Activated T-helper 17 cell treated with anti-CD3 and anti-CD28 coated beads, Interleukin-2, amount 50 U/mL, for 72 hours (primary cell): ENCODE measurements around the gene RALBP1. TPM values are rescaled to one million over a fixed set of nuclear protein-coding genes. Genes with fewer than 3 reads are reported as not detected.

Experiments used
- ATAC-seq: fragments of 150-1000 bp; cut with Tn5 transposase; replicated peaks from 2 replicates; pipeline ENCODE4 v1.10.0; 2021; ENCODE audit warnings: mild to moderate bottlenecking, moderate library complexity
- H3K27ac Mint-ChIP-seq: one replicate; pipeline ENCODE4 v1.8.0; 2022; ENCODE audit warnings: mixed read lengths
- H3K27me3 Mint-ChIP-seq: one replicate; pipeline ENCODE4 v1.8.0; 2022; ENCODE audit warnings: mixed read lengths
- H3K36me3 Mint-ChIP-seq: one replicate; pipeline ENCODE4 v1.8.0; 2022; ENCODE audit warnings: low read depth, mild to moderate bottlenecking, mixed read lengths
- H3K4me1 Mint-ChIP-seq: one replicate; pipeline ENCODE4 v1.8.0; 2022; ENCODE audit warnings: mixed read lengths
- H3K4me3 Mint-ChIP-seq: one replicate; pipeline ENCODE4 v1.8.0; 2022; ENCODE audit warnings: mild to moderate bottlenecking, mixed read lengths
- H3K9me3 Mint-ChIP-seq: one replicate; pipeline ENCODE4 v1.8.0; 2022; ENCODE audit warnings: mixed read lengths
- total RNA-seq, 2 donors: library from RNA; stranded (reverse); gene quantifications; one replicate each; pipeline ENCODE4 v1.2.3, GENCODE V29; 2022

The RALBP1 gene
- total RNA-seq, 2 donors from 2014 or later = 53.2 to 62.7 TPM

GRCh38 chr18:9536354-9537152 is 61.2 kb downstream of the RALBP1 start:
- Mint-ChIP-seq H3K36me3 (peaks cover 56% of the 10 kb centered on the region), H3K27me3 (no peaks in the 10 kb centered on the region), H3K27ac (no peak overlapping the region), H3K4me3 (no peak overlapping the region), H3K9me3 (no peaks in the 10 kb centered on the region), H3K4me1 (no peaks in the 10 kb centered on the region)
- ATAC-seq = no peak

- Mint-ChIP-seq H3K4me3 (no peak overlapping the region), H3K36me3 (peaks cover 48% of the 10 kb centered on the region), H3K27me3 (no peaks in the 10 kb centered on the region), H3K27ac (no peak overlapping the region), H3K4me1 (no peaks in the 10 kb centered on the region), H3K9me3 (no peaks in the 10 kb centered on the region)
- ATAC-seq = no peak
Observed at GRCh38 chr18:9537677-9538076, 62.4 kb downstream of the RALBP1 start.

GRCh38 chr18:9539283-9539682 is 64.0 kb downstream of the RALBP1 start:
- Mint-ChIP-seq H3K4me3 (no peak overlapping the region), H3K9me3 (no peaks in the 10 kb centered on the region), H3K4me1 (no peaks in the 10 kb centered on the region), H3K36me3 (peaks cover 34% of the 10 kb centered on the region), H3K27ac (no peak overlapping the region), H3K27me3 (no peaks in the 10 kb centered on the region)
- no peak for ATAC-seq

- peaks cover 27% of the 10 kb centered on the region for H3K36me3 Mint-ChIP-seq
- no peak overlapping the region for H3K27ac Mint-ChIP-seq
Observed at GRCh38 chr18:9539938-9540337, 64.6 kb downstream of the RALBP1 start.

GRCh38 chr18:9542924-9543323 is 67.6 kb downstream of the RALBP1 start:
- peaks cover 23% of the 10 kb centered on the region for H3K36me3 Mint-ChIP-seq
- H3K27me3 Mint-ChIP-seq = no peaks in the 10 kb centered on the region
- no peak overlapping the region for H3K4me3 Mint-ChIP-seq
- no peak for ATAC-seq
- no peak overlapping the region for H3K27ac Mint-ChIP-seq
- no peaks in the 10 kb centered on the region for H3K9me3 Mint-ChIP-seq
- H3K4me1 Mint-ChIP-seq = no peaks in the 10 kb centered on the region

More at GRCh38 chr18:9539938-9540337, 64.6 kb downstream of the RALBP1 start:
- H3K4me3 Mint-ChIP-seq = no peak overlapping the region
- H3K9me3 Mint-ChIP-seq = no peaks in the 10 kb centered on the region
- no peaks in the 10 kb centered on the region for H3K4me1 Mint-ChIP-seq
- no peak for ATAC-seq
- H3K27me3 Mint-ChIP-seq = no peaks in the 10 kb centered on the region

GRCh38 chr18:9545029-9545428 is 69.7 kb downstream of the RALBP1 start:
- Mint-ChIP-seq H3K36me3 (peaks cover 44% of the 10 kb centered on the region), H3K4me3 (no peak overlapping the region), H3K27me3 (no peaks in the 10 kb centered on the region), H3K4me1 (no peaks in the 10 kb centered on the region), H3K9me3 (no peaks in the 10 kb centered on the region), H3K27ac (no peak overlapping the region)
- ATAC-seq = no peak

GRCh38 chr18:9546468-9546867 is 71.2 kb downstream of the RALBP1 start:
- no peak for ATAC-seq
- Mint-ChIP-seq H3K4me3 (no peak overlapping the region), H3K27ac (peak overlapping the region; percentile 62), H3K36me3 (peaks cover 59% of the 10 kb centered on the region), H3K4me1 (no peaks in the 10 kb centered on the region), H3K9me3 (no peaks in the 10 kb centered on the region), H3K27me3 (no peaks in the 10 kb centered on the region)

GRCh38 chr18:9547782-9548181 is 72.5 kb downstream of the RALBP1 start:
- no peak for ATAC-seq
- Mint-ChIP-seq H3K4me3 (no peak overlapping the region), H3K36me3 (peaks cover 72% of the 10 kb centered on the region), H3K27me3 (no peaks in the 10 kb centered on the region), H3K4me1 (no peaks in the 10 kb centered on the region), H3K27ac (peak overlapping the region; percentile 64), H3K9me3 (no peaks in the 10 kb centered on the region)

GRCh38 chr18:9549405-9549804 is 74.1 kb downstream of the RALBP1 start:
- H3K36me3 Mint-ChIP-seq = peaks cover 88% of the 10 kb centered on the region
- no peaks in the 10 kb centered on the region for H3K27me3 Mint-ChIP-seq
- no peaks in the 10 kb centered on the region for H3K4me1 Mint-ChIP-seq
- H3K9me3 Mint-ChIP-seq = no peaks in the 10 kb centered on the region
- no peak overlapping the region for H3K4me3 Mint-ChIP-seq
- peak overlapping the region; percentile 21 for H3K27ac Mint-ChIP-seq
- ATAC-seq = no peak

- H3K4me3 Mint-ChIP-seq = no peak overlapping the region
- H3K36me3 Mint-ChIP-seq = peaks cover 97% of the 10 kb centered on the region
- H3K27me3 Mint-ChIP-seq = no peaks in the 10 kb centered on the region
- no peaks in the 10 kb centered on the region for H3K4me1 Mint-ChIP-seq
- H3K9me3 Mint-ChIP-seq = no peaks in the 10 kb centered on the region
- no peak for ATAC-seq
- no peak overlapping the region for H3K27ac Mint-ChIP-seq
Observed at GRCh38 chr18:9550429-9550828, 75.1 kb downstream of the RALBP1 start.

GRCh38 chr18:9552191-9552590 is 76.9 kb downstream of the RALBP1 start:
- H3K27ac Mint-ChIP-seq = no peak overlapping the region
- no peaks in the 10 kb centered on the region for H3K9me3 Mint-ChIP-seq
- no peaks in the 10 kb centered on the region for H3K4me1 Mint-ChIP-seq
- H3K36me3 Mint-ChIP-seq = peaks cover 99% of the 10 kb centered on the region
- no peak overlapping the region for H3K4me3 Mint-ChIP-seq
- no peaks in the 10 kb centered on the region for H3K27me3 Mint-ChIP-seq
- ATAC-seq = no peak

- peaks cover 99% of the 10 kb centered on the region for H3K36me3 Mint-ChIP-seq
- no peaks in the 10 kb centered on the region for H3K4me1 Mint-ChIP-seq
- no peak overlapping the region for H3K27ac Mint-ChIP-seq
- H3K27me3 Mint-ChIP-seq = no peaks in the 10 kb centered on the region
- no peaks in the 10 kb centered on the region for H3K9me3 Mint-ChIP-seq
- H3K4me3 Mint-ChIP-seq = no peak overlapping the region
- no peak for ATAC-seq
Observed at GRCh38 chr18:9552616-9553015, 77.3 kb downstream of the RALBP1 start.

GRCh38 chr18:9557250-9557943 is 82.1 kb downstream of the RALBP1 start:
- Mint-ChIP-seq H3K4me3 (no peak overlapping the region), H3K36me3 (peaks cover 98% of the 10 kb centered on the region), H3K9me3 (no peaks in the 10 kb centered on the region), H3K4me1 (no peaks in the 10 kb centered on the region), H3K27me3 (no peaks in the 10 kb centered on the region), H3K27ac (no peak overlapping the region)
- ATAC-seq = no peak

GRCh38 chr18:9558387-9559064 is 83.2 kb downstream of the RALBP1 start:
- no peak overlapping the region for H3K4me3 Mint-ChIP-seq
- peaks cover 98% of the 10 kb centered on the region for H3K36me3 Mint-ChIP-seq
- peak overlapping the region; percentile 59 for H3K27ac Mint-ChIP-seq
- H3K9me3 Mint-ChIP-seq = no peaks in the 10 kb centered on the region
- no peak for ATAC-seq
- H3K4me1 Mint-ChIP-seq = no peaks in the 10 kb centered on the region
- no peaks in the 10 kb centered on the region for H3K27me3 Mint-ChIP-seq

GRCh38 chr18:9559253-9559652 is 83.9 kb downstream of the RALBP1 start:
- no peaks in the 10 kb centered on the region for H3K27me3 Mint-ChIP-seq
- no peaks in the 10 kb centered on the region for H3K4me1 Mint-ChIP-seq
- H3K27ac Mint-ChIP-seq = no peak overlapping the region
- no peak overlapping the region for H3K4me3 Mint-ChIP-seq
- no peaks in the 10 kb centered on the region for H3K9me3 Mint-ChIP-seq
- peaks cover 98% of the 10 kb centered on the region for H3K36me3 Mint-ChIP-seq
- no peak for ATAC-seq
